ENCODE data around the gene IGIP. TPM values are rescaled to one million over a fixed set of nuclear protein-coding genes. Genes with fewer than 3 reads are reported as not detected.

IGIP gene
- total and polyA plus RNA-seq, 8 donors, result 2.6 to 8.0 (median 5.8) TPM

DNA sequence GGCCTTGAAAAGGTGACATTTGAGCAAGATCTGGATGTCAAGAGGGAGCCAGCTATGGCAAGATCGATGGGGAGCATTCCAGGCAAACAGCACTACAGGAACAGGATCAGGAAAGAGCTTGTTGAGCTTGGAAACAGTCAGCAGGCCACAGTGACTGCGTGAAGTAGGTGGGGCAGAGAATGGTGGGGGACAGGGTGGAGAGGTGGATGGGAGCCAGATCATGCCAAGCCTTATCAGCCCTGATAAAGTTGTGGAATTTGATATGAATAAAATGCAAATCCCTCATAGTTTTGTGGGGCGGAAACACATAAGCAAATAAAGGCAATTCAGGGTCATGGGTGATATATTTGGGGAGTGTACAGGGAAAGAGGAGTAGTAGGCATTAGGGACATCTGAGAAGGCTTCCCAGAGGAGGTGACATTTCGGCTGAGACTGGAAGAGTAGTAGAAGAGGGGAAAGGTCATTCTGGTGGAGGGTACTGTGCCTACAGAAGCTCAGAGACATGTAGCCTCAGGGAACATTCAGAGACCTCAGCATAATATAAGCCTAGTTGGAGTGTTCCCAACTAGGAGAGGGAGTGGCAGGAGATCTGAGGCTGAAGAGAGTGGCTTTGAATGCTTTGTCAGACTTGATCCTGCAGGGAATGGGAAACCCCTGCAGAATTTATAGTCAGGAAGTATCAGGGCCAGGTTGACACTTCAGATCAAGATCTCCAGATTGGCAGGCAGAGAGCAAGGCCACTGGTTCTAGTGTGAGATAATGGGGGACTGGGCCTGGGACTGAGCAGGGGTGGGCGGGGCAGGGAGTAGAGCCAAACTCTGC is 39.6 kb downstream of the IGIP start:
- Histone ChIP-seq H3K27ac (peak overlapping the region; percentile 11 to 71 (median 52)), H3K9me3 (no peaks in the 10 kb centered on the region), H3K27me3 (no peaks in the 10 kb centered on the region), H3K4me3 (no peak overlapping the region), H3K36me3 (no peaks in the 10 kb centered on the region), H3K4me1 (peaks cover 12 to 17% (median 12%) of the 10 kb centered on the region in 3 donors)
- FAIRE-seq (no peak), ATAC-seq (peak; percentile 80 to 92 (median 88)), DNase-seq (peak in 5 of 6 donors; percentile 68 to 82 (median 77))
- TF ChIP-seq CTCF (IDR thresholded peaks at IDR 0.05), result no peak
- 10 to 19% methylated on average over 5 of the region's 5 CpGs for WGBS, 2 donors
- intact Hi-C loops (cut with DNase I), result no loop called here

- no peak overlapping the region for H3K4me3 ChIP-seq
- no peak for TF ChIP-seq CTCF (IDR thresholded peaks at IDR 0.05)
- ATAC-seq, result no peak
- H3K27ac ChIP-seq, result peak overlapping the region; percentile 11 to 71 (median 52)
- 52% methylated on average over 4 of the region's 4 CpGs for WGBS, 2 donors
- H3K27me3 ChIP-seq, result no peaks in the 10 kb centered on the region
- H3K4me1 ChIP-seq, result peaks cover 12 to 17% (median 12%) of the 10 kb centered on the region in 3 donors
- no peaks in the 10 kb centered on the region for H3K9me3 ChIP-seq
- no peaks in the 10 kb centered on the region for H3K36me3 ChIP-seq
- no peak for FAIRE-seq
- DNase-seq, result no peak
- intact Hi-C loops (cut with DNase I), result no loop called here
Observed at GRCh38 chr5:140165923-140166270, 40.2 kb downstream of the IGIP start.

DNA sequence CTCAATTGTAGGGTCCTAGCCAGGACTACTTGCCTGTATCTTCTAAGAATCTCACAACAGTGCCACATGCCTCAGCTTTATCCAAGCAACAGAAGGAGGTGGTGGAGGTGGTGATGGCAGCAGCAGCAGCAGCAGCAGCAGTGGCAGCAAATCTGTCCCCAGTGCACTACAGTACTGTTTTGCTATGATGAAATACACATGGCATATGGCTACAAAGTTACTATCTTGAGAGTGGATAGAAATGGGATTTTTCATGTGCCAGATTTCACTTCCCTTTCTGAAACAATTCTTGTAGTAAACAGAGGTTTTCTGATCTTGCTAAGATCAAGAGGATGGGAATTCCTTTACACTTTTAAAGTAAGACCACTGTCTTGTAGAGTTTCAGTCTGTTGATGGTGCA is 41.2 kb downstream of the IGIP start:
- H3K4me3 ChIP-seq, result no peak overlapping the region
- H3K27me3 ChIP-seq, result no peaks in the 10 kb centered on the region
- intact Hi-C loops (cut with DNase I), result no loop called here
- ATAC-seq (no peak), DNase-seq (no peak), FAIRE-seq (no peak)
- no peaks in the 10 kb centered on the region for H3K9me3 ChIP-seq
- no peaks in the 10 kb centered on the region for H3K36me3 ChIP-seq
- peaks cover 12 to 17% (median 12%) of the 10 kb centered on the region in 3 donors for H3K4me1 ChIP-seq
- no peak for TF ChIP-seq CTCF (IDR thresholded peaks at IDR 0.05)
- H3K27ac ChIP-seq, result no peak overlapping the region

DNA sequence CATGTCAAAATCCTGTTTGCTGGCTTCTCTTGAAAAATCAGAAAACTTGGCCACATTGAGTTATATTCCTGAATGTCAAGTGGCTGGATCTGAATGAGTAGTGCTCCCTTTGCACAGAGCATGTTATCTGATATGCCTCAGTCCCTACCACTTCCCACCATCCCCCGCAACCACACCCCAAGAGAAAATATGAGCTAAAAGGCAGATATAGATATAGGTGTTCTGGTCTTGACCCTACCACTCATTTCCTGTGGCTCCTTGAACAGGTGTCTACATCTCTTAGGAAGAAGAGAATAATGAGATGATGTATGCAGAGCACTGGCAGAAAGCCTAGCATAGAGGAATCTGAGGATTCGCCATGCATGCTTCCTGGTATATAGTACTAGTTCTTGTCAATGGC is 42.6 kb downstream of the IGIP start:
- ATAC-seq (no peak), FAIRE-seq (no peak), DNase-seq (no peak)
- WGBS, 2 donors, result 98% methylated on average over 2 of the region's 2 CpGs
- Histone ChIP-seq H3K27me3 (no peaks in the 10 kb centered on the region), H3K4me3 (no peak overlapping the region), H3K27ac (no peak overlapping the region), H3K9me3 (no peaks in the 10 kb centered on the region), H3K36me3 (no peaks in the 10 kb centered on the region), H3K4me1 (peaks cover 12 to 17% (median 12%) of the 10 kb centered on the region in 3 donors)
- no peak for TF ChIP-seq CTCF (IDR thresholded peaks at IDR 0.05)
- intact Hi-C loops (cut with DNase I), result no loop called here

DNA sequence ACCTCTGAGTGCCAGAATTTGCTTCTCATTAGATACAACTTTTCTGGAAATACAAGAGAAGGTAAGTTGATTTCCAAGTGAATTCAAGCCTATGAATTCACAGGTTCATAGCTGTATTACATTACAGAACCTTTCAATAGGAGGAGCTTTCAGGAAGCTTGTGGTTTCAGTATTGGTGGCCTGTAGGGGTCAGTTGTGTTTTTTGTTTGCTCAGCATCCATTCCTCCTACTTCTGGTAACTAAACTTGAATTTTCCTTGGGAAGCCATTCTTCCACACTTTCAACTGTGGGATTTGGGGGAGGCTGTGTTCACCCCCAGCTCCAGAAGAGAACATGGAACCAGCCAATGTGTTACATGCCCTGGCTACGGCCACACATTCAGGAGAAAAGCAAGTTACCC is 43.7 kb downstream of the IGIP start:
- no peaks in the 10 kb centered on the region for H3K36me3 ChIP-seq
- 87 to 93% methylated on average over 1 of the region's 1 CpG for WGBS, 2 donors
- intact Hi-C loops (cut with DNase I), result no loop called here
- no peak overlapping the region for H3K27ac ChIP-seq
- no peak for FAIRE-seq
- TF ChIP-seq CTCF (IDR thresholded peaks at IDR 0.05), result peak in 1 of 4 donors; percentile 9
- ATAC-seq, result no peak
- H3K27me3 ChIP-seq, result no peaks in the 10 kb centered on the region
- peaks cover 12 to 19% (median 14%) of the 10 kb centered on the region in 3 donors for H3K4me1 ChIP-seq
- no peak for DNase-seq
- H3K4me3 ChIP-seq, result no peak overlapping the region
- no peaks in the 10 kb centered on the region for H3K9me3 ChIP-seq

Data from pancreas (tissue), 10 donors.